Activated CD4-positive, alpha-beta T cell treated with anti-CD3 and anti-CD28 coated beads, Interleukin-2, amount 10 ng/mL, durations not matched to agents 24 days and 14 days (primary cell): ENCODE measurements around the gene POLD3. TPM values are rescaled to one million over a fixed set of nuclear protein-coding genes. Genes with fewer than 3 reads are reported as not detected.

ENCODE experiments used
- DNase-seq: peaks from one replicate; pipeline ENCODE4 v3.0.0; 2022
- H3K27ac Mint-ChIP-seq: one replicate; pipeline ENCODE4 v1.8.0; 2022; ENCODE audit warnings: mild to moderate bottlenecking, mixed read lengths
- H3K27me3 Mint-ChIP-seq: one replicate; pipeline ENCODE4 v1.8.0; 2022; ENCODE audit warnings: mixed read lengths
- H3K36me3 Mint-ChIP-seq: one replicate; pipeline ENCODE4 v1.8.0; 2022; ENCODE audit warnings: low read depth, mild to moderate bottlenecking, mixed read lengths
- H3K4me1 Mint-ChIP-seq: one replicate; pipeline ENCODE4 v1.8.0; 2021; ENCODE audit warnings: mixed read lengths
- H3K4me3 Mint-ChIP-seq: one replicate; pipeline ENCODE4 v1.8.0; 2022; ENCODE audit warnings: mild to moderate bottlenecking, moderate library complexity, mixed read lengths
- H3K9me3 Mint-ChIP-seq: one replicate; pipeline ENCODE4 v1.8.0; 2021; ENCODE audit warnings: mixed read lengths
- intact Hi-C: fragments of 100-400 bp; cut with micrococcal nuclease; formaldehyde crosslinking; loops from one replicate; pipeline ENCODE4 v1.15.1; 2023
- total RNA-seq: library from RNA; stranded (reverse); gene quantifications from 2 replicates; pipeline ENCODE4 v1.2.3, GENCODE V29; 2022

The POLD3 gene
- total RNA-seq, 1 donor from 2014 or later = 53.5 TPM

GRCh38 chr11:74678591-74679512 is 86.5 kb downstream of the POLD3 start:
- intact Hi-C loops = no loop called here
- H3K36me3 Mint-ChIP-seq = no peaks in the 10 kb centered on the region
- peaks cover 11% of the 10 kb centered on the region for H3K27me3 Mint-ChIP-seq
- no peak overlapping the region for H3K4me3 Mint-ChIP-seq
- no peaks in the 10 kb centered on the region for H3K4me1 Mint-ChIP-seq
- H3K27ac Mint-ChIP-seq = no peak overlapping the region
- no peaks in the 10 kb centered on the region for H3K9me3 Mint-ChIP-seq
- DNase-seq = no peak

GRCh38 chr11:74679513-74679865 is 87.1 kb downstream of the POLD3 start:
- no peaks in the 10 kb centered on the region for H3K9me3 Mint-ChIP-seq
- no peak overlapping the region for H3K27ac Mint-ChIP-seq
- H3K36me3 Mint-ChIP-seq = no peaks in the 10 kb centered on the region
- DNase-seq = no peak
- intact Hi-C loops = no loop called here
- H3K4me1 Mint-ChIP-seq = no peaks in the 10 kb centered on the region
- H3K4me3 Mint-ChIP-seq = no peak overlapping the region
- peaks cover 16% of the 10 kb centered on the region for H3K27me3 Mint-ChIP-seq

- Mint-ChIP-seq H3K27ac (no peak overlapping the region), H3K27me3 (peaks cover 23% of the 10 kb centered on the region), H3K9me3 (no peaks in the 10 kb centered on the region), H3K36me3 (no peaks in the 10 kb centered on the region), H3K4me1 (no peaks in the 10 kb centered on the region), H3K4me3 (no peak overlapping the region)
- intact Hi-C loops = no loop called here
- DNase-seq = no peak
Measured at GRCh38 chr11:74680035-74680671, 87.8 kb downstream of the POLD3 start.

- Mint-ChIP-seq H3K27ac (no peak overlapping the region), H3K36me3 (no peaks in the 10 kb centered on the region), H3K27me3 (peaks cover 26% of the 10 kb centered on the region), H3K4me1 (no peaks in the 10 kb centered on the region), H3K9me3 (no peaks in the 10 kb centered on the region), H3K4me3 (no peak overlapping the region)
- DNase-seq = no peak
- intact Hi-C loops = no loop called here
Measured at GRCh38 chr11:74680703-74681531, 88.5 kb downstream of the POLD3 start.

GRCh38 chr11:74681686-74682651 is 89.6 kb downstream of the POLD3 start:
- H3K27ac Mint-ChIP-seq = no peak overlapping the region

GRCh38 chr11:74682731-74683278 is 90.4 kb downstream of the POLD3 start:
- no peak for DNase-seq
- H3K4me1 Mint-ChIP-seq = no peaks in the 10 kb centered on the region
- no peaks in the 10 kb centered on the region for H3K36me3 Mint-ChIP-seq

More at GRCh38 chr11:74681686-74682651, 89.6 kb downstream of the POLD3 start:
- H3K4me3 Mint-ChIP-seq = no peak overlapping the region
- H3K36me3 Mint-ChIP-seq = no peaks in the 10 kb centered on the region
- no peaks in the 10 kb centered on the region for H3K4me1 Mint-ChIP-seq
- no peaks in the 10 kb centered on the region for H3K9me3 Mint-ChIP-seq
- intact Hi-C loops = no loop called here
- H3K27me3 Mint-ChIP-seq = peaks cover 26% of the 10 kb centered on the region
- no peak for DNase-seq

GRCh38 chr11:74683279-74683871 is 91.0 kb downstream of the POLD3 start:
- H3K4me1 Mint-ChIP-seq = no peaks in the 10 kb centered on the region
- intact Hi-C loops = no loop called here
- H3K4me3 Mint-ChIP-seq = no peak overlapping the region
- DNase-seq = no peak
- H3K9me3 Mint-ChIP-seq = no peaks in the 10 kb centered on the region
- no peak overlapping the region for H3K27ac Mint-ChIP-seq
- H3K27me3 Mint-ChIP-seq = peaks cover 26% of the 10 kb centered on the region
- no peaks in the 10 kb centered on the region for H3K36me3 Mint-ChIP-seq

More at GRCh38 chr11:74682731-74683278, 90.4 kb downstream of the POLD3 start:
- H3K4me3 Mint-ChIP-seq = no peak overlapping the region
- H3K27ac Mint-ChIP-seq = no peak overlapping the region
- H3K9me3 Mint-ChIP-seq = no peaks in the 10 kb centered on the region
- H3K27me3 Mint-ChIP-seq = peaks cover 26% of the 10 kb centered on the region
- intact Hi-C loops = no loop called here

GRCh38 chr11:74683941-74684481 is 91.6 kb downstream of the POLD3 start:
- Mint-ChIP-seq H3K4me1 (no peaks in the 10 kb centered on the region), H3K4me3 (no peak overlapping the region), H3K9me3 (no peaks in the 10 kb centered on the region), H3K27ac (no peak overlapping the region), H3K36me3 (no peaks in the 10 kb centered on the region), H3K27me3 (peaks cover 26% of the 10 kb centered on the region)
- DNase-seq = no peak
- intact Hi-C loops = no loop called here

- Mint-ChIP-seq H3K27ac (no peak overlapping the region), H3K4me3 (no peak overlapping the region), H3K27me3 (peaks cover 26% of the 10 kb centered on the region), H3K36me3 (no peaks in the 10 kb centered on the region), H3K9me3 (no peaks in the 10 kb centered on the region), H3K4me1 (no peaks in the 10 kb centered on the region)
- intact Hi-C loops = no loop called here
- no peak for DNase-seq
Measured at GRCh38 chr11:74684661-74685060, 92.3 kb downstream of the POLD3 start.

GRCh38 chr11:74685338-74685737 is 93.0 kb downstream of the POLD3 start:
- intact Hi-C loops = no loop called here
- peaks cover 26% of the 10 kb centered on the region for H3K27me3 Mint-ChIP-seq
- no peak for DNase-seq
- H3K4me3 Mint-ChIP-seq = no peak overlapping the region
- no peak overlapping the region for H3K27ac Mint-ChIP-seq
- H3K4me1 Mint-ChIP-seq = no peaks in the 10 kb centered on the region
- H3K36me3 Mint-ChIP-seq = no peaks in the 10 kb centered on the region
- no peaks in the 10 kb centered on the region for H3K9me3 Mint-ChIP-seq

- H3K4me3 Mint-ChIP-seq = no peak overlapping the region
- DNase-seq = no peak
- H3K36me3 Mint-ChIP-seq = no peaks in the 10 kb centered on the region
- no peak overlapping the region for H3K27ac Mint-ChIP-seq
- intact Hi-C loops = no loop called here
- H3K27me3 Mint-ChIP-seq = peaks cover 26% of the 10 kb centered on the region
- no peaks in the 10 kb centered on the region for H3K9me3 Mint-ChIP-seq
- no peaks in the 10 kb centered on the region for H3K4me1 Mint-ChIP-seq
Measured at GRCh38 chr11:74685905-74686304, 93.5 kb downstream of the POLD3 start.

GRCh38 chr11:74686792-74687191 is 94.4 kb downstream of the POLD3 start:
- no peak for DNase-seq
- peaks cover 26% of the 10 kb centered on the region for H3K27me3 Mint-ChIP-seq
- no peak overlapping the region for H3K4me3 Mint-ChIP-seq
- H3K9me3 Mint-ChIP-seq = no peaks in the 10 kb centered on the region
- intact Hi-C loops = no loop called here
- no peaks in the 10 kb centered on the region for H3K36me3 Mint-ChIP-seq
- H3K27ac Mint-ChIP-seq = no peak overlapping the region
- H3K4me1 Mint-ChIP-seq = no peaks in the 10 kb centered on the region
